Measurements from ENCODE around the gene PFKFB1. TPM values are rescaled to one million over a fixed set of nuclear protein-coding genes. Genes with fewer than 3 reads are reported as not detected.

The PFKFB1 gene
- total and polyA plus RNA-seq, 4 donors = 2.9 to 19.2 (median 7.3) TPM

DNA sequence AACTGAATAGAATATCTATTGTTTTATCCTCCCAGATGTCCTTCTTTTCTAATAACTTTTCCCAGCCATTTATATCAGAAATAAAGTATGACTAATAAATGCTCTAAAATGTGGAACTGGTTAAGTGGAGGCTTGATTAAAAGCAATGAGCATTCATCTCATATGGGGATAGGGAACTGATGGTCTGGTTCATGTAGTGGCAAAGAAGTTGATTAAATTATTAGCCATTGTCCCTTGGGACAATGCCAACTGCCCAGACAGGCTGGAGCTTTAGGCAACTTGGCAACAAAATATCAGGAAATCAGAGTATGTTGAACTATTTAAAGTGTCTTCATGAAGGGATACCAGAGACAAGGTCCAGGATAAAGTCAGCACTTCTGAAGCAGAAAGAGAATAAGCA lies 49.2 kb downstream of the PFKFB1 start (continued):
- TF ChIP-seq CTCF (IDR thresholded peaks at IDR 0.05; ENCODE audit: low read depth, low read length, missing input control) (no peak), FOXA2 (IDR thresholded peaks at IDR 0.05) (no peak), EGR1 (IDR thresholded peaks at IDR 0.05; ENCODE audit: low read depth in 2 of 2) (no peak), SP1 (IDR thresholded peaks at IDR 0.05) (no peak)

- no peak overlapping the region for H3K4me3 ChIP-seq (ENCODE audit: low read depth in 1 of 3, low read length in 3 of 3)
Observed at GRCh38 chrX:54937416-54937815, 56.6 kb downstream of the PFKFB1 start.

More at GRCh38 chrX:54937416-54937815, 56.6 kb downstream of the PFKFB1 start:
- no peak overlapping the region for H3K27ac ChIP-seq (ENCODE audit: low read depth in 1 of 2, low read length in 2 of 2)
- WGBS = 92% methylated on average over 4 of the region's 4 CpGs
- peaks cover 0 to 18% (median 16%) of the 10 kb centered on the region in 4 donors for H3K36me3 ChIP-seq (ENCODE audit: control insufficient read depth in 4 of 4, insufficient read depth in 3 of 4, low read depth in 1 of 4, low read length in 3 of 4)
- H3K4me1 ChIP-seq (ENCODE audit: control insufficient read depth in 4 of 4, insufficient read depth in 4 of 4, low read length in 3 of 4) = no peaks in the 10 kb centered on the region
- H3K9ac ChIP-seq (ENCODE audit: low read depth in 1 of 2, low read length in 2 of 2) = no peak overlapping the region
- no peaks in the 10 kb centered on the region for H3K27me3 ChIP-seq (ENCODE audit: control insufficient read depth in 4 of 4, insufficient read depth in 4 of 4, low read length in 3 of 4)
- no peak for DNase-seq (ENCODE audit: low spot score)
- no peaks in the 10 kb centered on the region for H3K9me3 ChIP-seq (ENCODE audit: control insufficient read depth in 4 of 4, low read length in 3 of 4)
- no peak for TF ChIP-seq FOXA1 (IDR thresholded peaks at IDR 0.05)
- TF ChIP-seq EGR1 (IDR thresholded peaks at IDR 0.05; ENCODE audit: low read depth in 2 of 2) = no peak
- no peak for TF ChIP-seq ATF3 (IDR thresholded peaks at IDR 0.05)
- TF ChIP-seq FOXA2 (IDR thresholded peaks at IDR 0.05) = no peak
- TF ChIP-seq REST (IDR thresholded peaks at IDR 0.05) = no peak
- TF ChIP-seq YY1 (IDR thresholded peaks at IDR 0.05) = no peak
- no peak for TF ChIP-seq RAD21 (IDR thresholded peaks at IDR 0.05)
- TF ChIP-seq HNF4A (conservative IDR thresholded peaks at IDR 0.05) = no peak
- no peak for TF ChIP-seq MAX (IDR thresholded peaks at IDR 0.05)
- no peak for TF ChIP-seq GABPA (IDR thresholded peaks at IDR 0.05 in 1 of 2, conservative IDR thresholded peaks at IDR 0.05 in 1 of 2)
- TF ChIP-seq RXRA (IDR thresholded peaks at IDR 0.05) = no peak
- no peak for TF ChIP-seq HNF4G (IDR thresholded peaks at IDR 0.05)
- no peak for TF ChIP-seq JUND (IDR thresholded peaks at IDR 0.05)
- no peak for TF ChIP-seq NR2F2 (IDR thresholded peaks at IDR 0.05)
